Measurements from ENCODE around the gene ZNRF3.

ZNRF3 gene

GRCh38 chr22:28980326-28980725 is 97.0 kb downstream of the ZNRF3 start:
- no peak overlapping the region for H3K4me3 ChIP-seq (replicated peaks in 1 of 2; ENCODE audit: low read depth in 2 of 2, low read length in 2 of 2)
- DNase-seq (ENCODE audit: low read depth in 2 of 2), result peak in 1 of 2 donors; percentile 32
- no peak for TF ChIP-seq CTCF (IDR thresholded peaks at IDR 0.05; ENCODE audit: low read depth, low read length)

- TF ChIP-seq CTCF (IDR thresholded peaks at IDR 0.05; ENCODE audit: low read depth, low read length), result no peak
- DNase-seq (ENCODE audit: low read depth in 2 of 2), result no peak
Observed at GRCh38 chr22:28981818-28982499, 98.6 kb downstream of the ZNRF3 start.

GRCh38 chr22:28983190-28983589 is 99.8 kb downstream of the ZNRF3 start:
- TF ChIP-seq CTCF (IDR thresholded peaks at IDR 0.05; ENCODE audit: low read depth, low read length), result no peak
- DNase-seq (ENCODE audit: low read depth in 2 of 2), result no peak
- H3K4me3 ChIP-seq (replicated peaks in 1 of 2; ENCODE audit: low read depth in 2 of 2, low read length in 2 of 2), result no peak overlapping the region

More at GRCh38 chr22:28981818-28982499, 98.6 kb downstream of the ZNRF3 start:
- no peak overlapping the region for H3K4me3 ChIP-seq (replicated peaks in 1 of 2; ENCODE audit: low read depth in 2 of 2, low read length in 2 of 2)

GRCh38 chr22:28983788-28984441 is 100.5 kb downstream of the ZNRF3 start:
- TF ChIP-seq CTCF (IDR thresholded peaks at IDR 0.05; ENCODE audit: low read depth, low read length), result no peak
- peak; percentile 16 to 34 for DNase-seq (ENCODE audit: low read depth in 2 of 2)

GRCh38 chr22:28984482-28985158 is 101.2 kb downstream of the ZNRF3 start:
- DNase-seq (ENCODE audit: low read depth in 2 of 2), result no peak
- TF ChIP-seq CTCF (IDR thresholded peaks at IDR 0.05; ENCODE audit: low read depth, low read length), result no peak
- no peak overlapping the region for H3K4me3 ChIP-seq (replicated peaks in 1 of 2; ENCODE audit: low read depth in 2 of 2, low read length in 2 of 2)

More at GRCh38 chr22:28983788-28984441, 100.5 kb downstream of the ZNRF3 start:
- H3K4me3 ChIP-seq (replicated peaks in 1 of 2; ENCODE audit: low read depth in 2 of 2, low read length in 2 of 2), result no peak overlapping the region

- no peak for DNase-seq (ENCODE audit: low read depth in 2 of 2)
- H3K4me3 ChIP-seq (replicated peaks in 1 of 2; ENCODE audit: low read depth in 2 of 2, low read length in 2 of 2), result no peak overlapping the region
- TF ChIP-seq CTCF (IDR thresholded peaks at IDR 0.05; ENCODE audit: low read depth, low read length), result no peak
Observed at GRCh38 chr22:28985581-28986290, 102.4 kb downstream of the ZNRF3 start.

Data from cardiac fibroblast (primary cell).